Hepatocyte (in vitro differentiated cells): ENCODE data around the gene CLECL1. TPM values are rescaled to one million over a fixed set of nuclear protein-coding genes. Genes with fewer than 3 reads are reported as not detected.

ENCODE experiments used
- DNase-seq: peaks from one replicate; pipeline ENCODE4 v3.0.0-alpha.2; 2016; ENCODE audit warnings: low spot score
- H2AFZ ChIP-seq: fragments of 200-600 bp; sonication (generic); 2 replicates; pipeline ENCODE4 v1.6.0; 2016; ENCODE audit warnings: antibody characterized with exemption, mild to moderate bottlenecking
- H3K27ac ChIP-seq: fragments of 200-600 bp; sonication (generic); 2 replicates; pipeline ENCODE4 v1.5.1; 2016; ENCODE audit warnings: mild to moderate bottlenecking
- H3K27me3 ChIP-seq: fragments of 200-600 bp; sonication (generic); 2 replicates; pipeline ENCODE4 v1.6.1; 2016
- H3K36me3 ChIP-seq: fragments of 200-600 bp; sonication (generic); replicated peaks from 2 replicates; pipeline ENCODE4 v1.5.1; 2016; ENCODE audit warnings: low read depth; ENCODE audit not compliant: insufficient read depth
- H3K4me1 ChIP-seq: fragments of 200-600 bp; sonication (generic); 2 replicates; pipeline ENCODE4 v1.5.1; 2016; ENCODE audit warnings: mild to moderate bottlenecking, moderate library complexity; ENCODE audit not compliant: insufficient read depth
- H3K4me2 ChIP-seq: fragments of 200-600 bp; sonication (generic); 2 replicates; pipeline ENCODE4 v1.6.0; 2016
- H3K4me3 ChIP-seq: fragments of 200-600 bp; sonication (generic); 2 replicates; pipeline ENCODE4 v1.5.1; 2016; ENCODE audit warnings: mild to moderate bottlenecking
- H3K79me2 ChIP-seq: fragments of 200-600 bp; sonication (generic); 2 replicates; pipeline ENCODE4 v1.6.0; 2017; ENCODE audit warnings: mild to moderate bottlenecking
- H3K9me2 ChIP-seq: fragments of 200-600 bp; sonication (generic); replicated peaks from 2 replicates; pipeline ENCODE4 v1.6.0; 2017; ENCODE audit warnings: mild to moderate bottlenecking; ENCODE audit not compliant: insufficient read depth
- H3K9me3 ChIP-seq: fragments of 200-600 bp; sonication (generic); 2 replicates; pipeline ENCODE4 v1.5.1; 2016; ENCODE audit warnings: low read depth, mild to moderate bottlenecking
- H4K20me1 ChIP-seq: fragments of 200-600 bp; sonication (generic); 2 replicates; pipeline ENCODE4 v1.6.0; 2016; ENCODE audit warnings: mild to moderate bottlenecking; ENCODE audit not compliant: insufficient read depth, poor library complexity, severe bottlenecking
- EZH2 ChIP-seq: fragments of 200-600 bp; sonication (generic); IDR thresholded peaks from 2 replicates; pipeline ENCODE4 v1.6.1; 2016; ENCODE audit warnings: antibody characterized with exemption, mild to moderate bottlenecking, borderline replicate concordance
- EZH2phosphoT487 ChIP-seq: fragments of 200-600 bp; sonication (generic); IDR thresholded peaks from one replicate; pipeline ENCODE4 v1.6.1; 2018; ENCODE audit warnings: antibody characterized with exemption, mild to moderate bottlenecking, low read depth, moderate library complexity; ENCODE audit not compliant: unreplicated experiment, severe bottlenecking
- WGBS: methylation state at CpG from one replicate; pipeline ENCODE4 v1.1.6; 2016; ENCODE audit warnings: low lambda C conversion rate; ENCODE audit errors: missing lambda C conversion rate; 5-methylcytosine and 5-hydroxymethylcytosine counted together
- polyA plus RNA-seq: library from polyadenylated mRNA; unstranded; fragments of >200 nt; fragmentation: Nextera tagmentation; extraction: Ambion mirVana; gene quantifications from 2 replicates; pipeline ENCODE4 v1.2.1, GENCODE V29; 2016
- total RNA-seq: library from RNA; depleted of rRNA; stranded (reverse); fragments of >200 nt; gene quantifications from 2 replicates; pipeline ENCODE4 v1.2.3, GENCODE V29; 2014
- TF ChIP-seq, protein P1 (sequence below): fragments of 200-600 bp; sonication (generic); IDR thresholded peaks from 2 replicates; pipeline ENCODE4 v1.5.1; 2016; ENCODE audit warnings: antibody characterized with exemption, mild to moderate bottlenecking; ENCODE audit not compliant: poor library complexity

CLECL1 gene
- total and polyA plus RNA-seq, 2 experiments from 2014 or later = not detected

DNA sequence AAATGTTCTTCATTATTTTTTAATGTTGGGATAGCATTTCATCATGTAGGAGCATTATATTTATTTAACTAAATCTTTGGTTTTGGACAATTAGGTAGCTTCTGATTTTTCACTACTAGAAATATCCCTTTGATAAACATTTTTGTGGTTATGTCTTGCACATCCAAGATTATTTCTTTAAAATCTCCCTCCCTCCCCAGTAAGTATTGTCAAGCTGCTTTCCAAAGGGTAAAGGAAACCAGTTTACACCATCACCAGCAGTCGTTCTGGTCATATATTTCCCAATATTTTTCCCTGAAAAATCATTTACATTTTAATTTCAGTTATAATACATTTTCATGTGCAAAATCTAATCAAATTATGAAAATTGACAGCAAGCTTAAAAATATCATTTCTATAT, 16.7 kb upstream of the CLECL1 start:
- TF ChIP-seq EZH2 = no peak
- TF ChIP-seq, protein P1, sequence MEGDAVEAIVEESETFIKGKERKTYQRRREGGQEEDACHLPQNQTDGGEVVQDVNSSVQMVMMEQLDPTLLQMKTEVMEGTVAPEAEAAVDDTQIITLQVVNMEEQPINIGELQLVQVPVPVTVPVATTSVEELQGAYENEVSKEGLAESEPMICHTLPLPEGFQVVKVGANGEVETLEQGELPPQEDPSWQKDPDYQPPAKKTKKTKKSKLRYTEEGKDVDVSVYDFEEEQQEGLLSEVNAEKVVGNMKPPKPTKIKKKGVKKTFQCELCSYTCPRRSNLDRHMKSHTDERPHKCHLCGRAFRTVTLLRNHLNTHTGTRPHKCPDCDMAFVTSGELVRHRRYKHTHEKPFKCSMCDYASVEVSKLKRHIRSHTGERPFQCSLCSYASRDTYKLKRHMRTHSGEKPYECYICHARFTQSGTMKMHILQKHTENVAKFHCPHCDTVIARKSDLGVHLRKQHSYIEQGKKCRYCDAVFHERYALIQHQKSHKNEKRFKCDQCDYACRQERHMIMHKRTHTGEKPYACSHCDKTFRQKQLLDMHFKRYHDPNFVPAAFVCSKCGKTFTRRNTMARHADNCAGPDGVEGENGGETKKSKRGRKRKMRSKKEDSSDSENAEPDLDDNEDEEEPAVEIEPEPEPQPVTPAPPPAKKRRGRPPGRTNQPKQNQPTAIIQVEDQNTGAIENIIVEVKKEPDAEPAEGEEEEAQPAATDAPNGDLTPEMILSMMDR = no peak
- 70% methylated on average over 1 of the region's 1 CpG for WGBS
- Histone ChIP-seq H3K4me2 (no peak overlapping the region), H3K9me3 (no peaks in the 10 kb centered on the region), H3K9me2 (no peaks in the 10 kb centered on the region), H3K27ac (no peak overlapping the region), H2AFZ (no peak overlapping the region), H3K27me3 (no peaks in the 10 kb centered on the region), H3K36me3 (no peaks in the 10 kb centered on the region), H3K4me1 (no peaks in the 10 kb centered on the region), H3K4me3 (no peak overlapping the region), H3K79me2 (no peaks in the 10 kb centered on the region), H4K20me1 (no peaks in the 10 kb centered on the region)
- no peak for DNase-seq

DNA sequence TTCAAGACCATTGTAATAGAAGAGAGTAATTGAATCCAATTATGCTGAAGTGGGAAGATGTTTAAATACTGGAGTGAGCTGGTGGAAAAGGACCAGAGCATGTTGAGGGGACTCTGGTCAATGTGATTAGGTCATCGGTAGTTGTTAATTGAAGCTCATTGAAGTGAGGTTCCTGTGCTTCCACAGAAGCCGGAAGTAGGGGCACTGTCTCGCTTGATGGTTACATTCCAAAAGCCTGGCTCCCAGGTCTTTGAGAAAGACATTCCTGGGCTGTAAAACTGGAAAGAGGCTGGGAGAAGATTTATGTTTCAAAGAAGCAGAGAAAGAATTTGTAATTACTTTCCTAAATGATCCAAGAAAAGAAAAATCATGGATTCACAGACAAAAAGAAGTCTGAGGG, 12.3 kb upstream of the CLECL1 start:
- no peaks in the 10 kb centered on the region for H3K36me3 ChIP-seq
- H3K27me3 ChIP-seq = no peaks in the 10 kb centered on the region
- WGBS = 58% methylated on average over 3 of the region's 3 CpGs
- TF ChIP-seq EZH2phosphoT487 (no peak), EZH2 (no peak)
- TF ChIP-seq, protein P1 = no peak
- peaks cover 4% of the 10 kb centered on the region for H3K4me1 ChIP-seq
- no peak for DNase-seq
- H2AFZ ChIP-seq = no peak overlapping the region
- no peaks in the 10 kb centered on the region for H3K9me2 ChIP-seq
- H3K4me2 ChIP-seq = no peak overlapping the region
- no peaks in the 10 kb centered on the region for H3K9me3 ChIP-seq
- no peak overlapping the region for H3K4me3 ChIP-seq
- H3K79me2 ChIP-seq = no peaks in the 10 kb centered on the region
- no peaks in the 10 kb centered on the region for H4K20me1 ChIP-seq
- no peak overlapping the region for H3K27ac ChIP-seq

DNA sequence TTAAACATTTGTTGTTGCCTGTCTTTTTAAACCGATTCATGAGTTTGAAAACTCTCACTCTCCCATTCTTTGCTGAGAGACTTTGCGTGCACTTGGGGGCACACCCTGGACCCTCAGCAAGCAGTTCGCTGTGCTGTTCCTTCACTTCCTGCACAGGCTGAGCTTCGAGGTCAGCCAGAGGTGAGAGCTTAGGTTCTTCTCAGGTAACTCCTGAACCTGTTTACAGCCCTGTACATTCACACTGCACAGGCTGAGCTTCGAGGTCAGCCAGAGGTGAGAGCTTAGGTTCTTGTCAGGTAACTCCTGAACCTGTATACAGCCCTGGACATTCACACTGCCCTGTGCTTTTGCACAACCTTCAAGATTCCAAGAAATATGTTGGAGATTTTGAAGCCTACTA, 9.8 kb upstream of the CLECL1 start:
- Histone ChIP-seq H3K9me3 (no peaks in the 10 kb centered on the region), H3K36me3 (no peaks in the 10 kb centered on the region), H3K27me3 (no peaks in the 10 kb centered on the region), H3K4me2 (no peak overlapping the region), H3K9me2 (no peaks in the 10 kb centered on the region), H2AFZ (no peak overlapping the region), H3K4me1 (peaks cover 4% of the 10 kb centered on the region), H3K4me3 (no peak overlapping the region), H3K79me2 (no peaks in the 10 kb centered on the region), H3K27ac (no peak overlapping the region), H4K20me1 (no peaks in the 10 kb centered on the region)
- DNase-seq = no peak
- TF ChIP-seq EZH2 = no peak
- no peak for TF ChIP-seq EZH2phosphoT487
- TF ChIP-seq, protein P1 = no peak
- WGBS = 60% methylated on average over 5 of the region's 5 CpGs

DNA sequence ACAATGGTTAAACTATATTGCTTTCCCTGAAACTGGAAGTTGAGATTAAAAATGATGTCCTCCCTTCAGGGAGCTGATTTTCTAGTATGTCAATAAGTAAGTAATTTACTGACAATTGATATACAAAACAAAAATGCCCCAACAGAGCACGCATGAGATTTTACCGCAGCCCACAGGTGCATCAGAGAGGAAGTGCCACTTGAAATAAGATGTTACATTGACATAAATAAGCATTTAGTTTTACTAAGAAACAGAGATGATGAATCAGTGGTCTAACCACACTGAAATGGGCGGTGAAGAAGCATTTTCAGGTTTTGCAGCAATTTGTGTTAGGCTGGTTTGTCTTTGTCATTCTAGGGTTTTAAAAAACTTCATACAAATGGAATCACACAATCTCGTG, 8.8 kb upstream of the CLECL1 start:
- Histone ChIP-seq H3K9me2 (no peaks in the 10 kb centered on the region), H3K9me3 (no peaks in the 10 kb centered on the region), H3K79me2 (no peaks in the 10 kb centered on the region), H4K20me1 (no peaks in the 10 kb centered on the region), H3K27ac (no peak overlapping the region), H3K4me3 (no peak overlapping the region), H3K27me3 (no peaks in the 10 kb centered on the region), H3K36me3 (no peaks in the 10 kb centered on the region), H3K4me1 (peaks cover 4% of the 10 kb centered on the region), H3K4me2 (no peak overlapping the region), H2AFZ (no peak overlapping the region)
- no peak for TF ChIP-seq EZH2phosphoT487
- TF ChIP-seq EZH2 = no peak
- TF ChIP-seq, protein P1 = no peak
- DNase-seq = no peak
- 88% methylated on average over 4 of the region's 4 CpGs for WGBS
